Measurements from ENCODE around the gene FBXW4. TPM values are rescaled to one million over a fixed set of nuclear protein-coding genes. Genes with fewer than 3 reads are reported as not detected.
A peak's percentile ranks its signal among the peaks of the same experiment; 100 is the strongest.

The FBXW4 gene
- polyA plus RNA-seq (ENCODE audit: low read depth in 6 of 6), result 10 to 100 TPM in 2 of 6 donors, 1 to 10 TPM in 3, under 1 TPM in 1; 0.50 to 13.8 (median 7.1) TPM

GRCh38 chr10:101694674-101695403 is at the start of gene FBXW4:
TSS of gene FBXW4 (minus strand) at chr10:101695170. CDS start at chr10:101695105, 65 bp downstream.
- H3K4me1 Mint-ChIP-seq, result peaks cover 15 to 35% (median 33%) of the 10 kb centered on the region in 3 donors
- peak within 1 kb of the TSS; percentile 96 to 99 (median 98) for H3K27ac Mint-ChIP-seq
- peak within 1 kb of the TSS; percentile 95 to 98 (median 97) for H3K4me3 Mint-ChIP-seq
- peak; percentile 81 to 83 for ATAC-seq (ENCODE audit: low read depth in 2 of 2)
- no peaks in the 10 kb centered on the region for H3K27me3 Mint-ChIP-seq
- DNase-seq, result peak; percentile 84
- H3K36me3 Mint-ChIP-seq, result no peaks in the 10 kb centered on the region
- no peaks in the 10 kb centered on the region for H3K9me3 Mint-ChIP-seq

DNA sequence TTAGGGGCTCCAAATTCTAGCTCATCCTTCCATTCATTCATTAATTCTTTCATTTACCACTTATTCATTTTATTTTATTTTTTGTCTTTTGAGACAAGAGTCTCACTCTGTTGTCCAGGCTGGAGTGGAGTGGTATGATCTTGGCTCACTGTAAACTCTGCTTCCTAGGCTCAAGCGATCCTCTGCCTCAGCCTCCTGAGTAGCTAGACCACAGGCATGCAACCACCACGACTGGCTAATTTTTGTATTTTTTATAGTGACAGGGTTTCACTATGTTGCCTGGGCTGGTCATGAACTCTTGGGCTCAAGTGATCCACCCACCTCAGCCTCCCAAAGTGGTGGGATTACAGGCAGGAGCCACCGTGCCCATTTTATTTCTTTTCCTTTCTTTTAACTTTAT is 49.3 kb upstream of the FBXW4 start:
- ATAC-seq (ENCODE audit: low read depth in 2 of 2) (no peak), DNase-seq (no peak)
- H3K27ac Mint-ChIP-seq, result no peak overlapping the region
- peaks cover 24 to 55% (median 34%) of the 10 kb centered on the region in 3 donors for H3K27me3 Mint-ChIP-seq
- peaks cover 0 to 2% (median 0%) of the 10 kb centered on the region in 7 donors for H3K9me3 Mint-ChIP-seq
- H3K4me3 Mint-ChIP-seq, result no peak overlapping the region
- H3K36me3 Mint-ChIP-seq, result no peaks in the 10 kb centered on the region
- no peaks in the 10 kb centered on the region for H3K4me1 Mint-ChIP-seq

- ATAC-seq (ENCODE audit: low read depth in 2 of 2), result no peak
These were observed 47.0 kb upstream of the FBXW4 start for GRCh38 chr10:101741938-101742337.

DNA sequence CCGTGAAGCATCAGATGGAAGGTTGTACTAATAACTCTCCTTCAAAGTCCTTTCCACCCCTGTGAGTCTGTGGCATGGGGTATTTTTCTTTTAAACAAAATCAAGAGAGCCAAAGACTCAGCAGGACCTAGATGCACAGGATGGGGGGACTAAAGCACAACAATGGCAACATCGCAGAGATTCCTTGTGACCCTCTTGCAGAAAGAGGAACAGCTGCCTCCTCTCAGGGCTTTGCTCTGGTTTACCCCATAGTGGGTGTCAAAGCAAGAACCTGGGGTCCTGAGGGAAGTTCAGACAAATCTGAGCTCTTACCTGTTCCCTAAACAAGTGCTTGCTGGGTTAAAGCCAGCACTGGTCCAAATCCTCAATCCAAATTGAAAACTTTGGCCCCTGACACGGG is 41.7 kb upstream of the FBXW4 start:
- ATAC-seq (ENCODE audit: low read depth in 2 of 2), result no peak
- H3K9me3 Mint-ChIP-seq, result peaks cover 0 to 2% (median 0%) of the 10 kb centered on the region in 7 donors
- no peak for DNase-seq
- no peak overlapping the region for H3K4me3 Mint-ChIP-seq
- peaks cover 21 to 48% (median 43%) of the 10 kb centered on the region in 3 donors for H3K27me3 Mint-ChIP-seq
- H3K4me1 Mint-ChIP-seq, result no peaks in the 10 kb centered on the region
- no peaks in the 10 kb centered on the region for H3K36me3 Mint-ChIP-seq
- no peak overlapping the region for H3K27ac Mint-ChIP-seq

More at GRCh38 chr10:101741938-101742337, 47.0 kb upstream of the FBXW4 start:
- no peak overlapping the region for H3K27ac Mint-ChIP-seq
- no peaks in the 10 kb centered on the region for H3K4me1 Mint-ChIP-seq
- no peaks in the 10 kb centered on the region for H3K36me3 Mint-ChIP-seq
- no peak for DNase-seq
- peaks cover 0 to 2% (median 0%) of the 10 kb centered on the region in 7 donors for H3K9me3 Mint-ChIP-seq
- peaks cover 24 to 54% (median 33%) of the 10 kb centered on the region in 3 donors for H3K27me3 Mint-ChIP-seq
- no peak overlapping the region for H3K4me3 Mint-ChIP-seq

DNA sequence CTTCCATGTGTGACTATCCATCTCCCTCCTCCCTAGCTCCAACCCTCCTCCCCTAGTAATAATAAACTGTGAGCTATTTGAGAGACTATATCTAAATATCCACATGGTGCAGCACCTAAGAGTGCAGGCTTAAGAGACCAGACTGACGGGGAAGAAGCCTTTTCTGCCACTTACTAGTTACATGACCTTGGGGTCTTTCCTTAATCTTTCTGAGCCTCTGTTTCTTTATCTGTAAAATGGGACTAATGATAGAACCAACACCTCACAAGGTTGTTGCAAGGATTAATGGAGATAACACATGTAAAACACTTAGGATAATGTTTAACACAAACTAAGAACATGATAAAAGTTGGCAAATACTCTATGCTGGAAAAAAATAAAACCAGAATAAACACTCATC is 37.1 kb upstream of the FBXW4 start:
- no peak overlapping the region for H3K4me3 Mint-ChIP-seq

GRCh38 chr10:101726115-101726387 is 31.1 kb upstream of the FBXW4 start:
- Mint-ChIP-seq H3K9me3 (peaks cover 0 to 3% (median 0%) of the 10 kb centered on the region in 7 donors), H3K4me3 (no peak overlapping the region), H3K27me3 (peaks cover 11 to 25% (median 19%) of the 10 kb centered on the region in 3 donors), H3K4me1 (no peaks in the 10 kb centered on the region), H3K36me3 (no peaks in the 10 kb centered on the region), H3K27ac (no peak overlapping the region)
- DNase-seq (no peak), ATAC-seq (ENCODE audit: low read depth in 2 of 2) (no peak)

More for the DNA sequence above, 37.1 kb upstream of the FBXW4 start:
- no peak for DNase-seq
- no peak for ATAC-seq (ENCODE audit: low read depth in 2 of 2)
- no peaks in the 10 kb centered on the region for H3K4me1 Mint-ChIP-seq
- peaks cover 0 to 3% (median 0%) of the 10 kb centered on the region in 7 donors for H3K9me3 Mint-ChIP-seq
- H3K27ac Mint-ChIP-seq, result no peak overlapping the region
- no peaks in the 10 kb centered on the region for H3K36me3 Mint-ChIP-seq
- H3K27me3 Mint-ChIP-seq, result peaks cover 16 to 40% (median 33%) of the 10 kb centered on the region in 3 donors

DNA sequence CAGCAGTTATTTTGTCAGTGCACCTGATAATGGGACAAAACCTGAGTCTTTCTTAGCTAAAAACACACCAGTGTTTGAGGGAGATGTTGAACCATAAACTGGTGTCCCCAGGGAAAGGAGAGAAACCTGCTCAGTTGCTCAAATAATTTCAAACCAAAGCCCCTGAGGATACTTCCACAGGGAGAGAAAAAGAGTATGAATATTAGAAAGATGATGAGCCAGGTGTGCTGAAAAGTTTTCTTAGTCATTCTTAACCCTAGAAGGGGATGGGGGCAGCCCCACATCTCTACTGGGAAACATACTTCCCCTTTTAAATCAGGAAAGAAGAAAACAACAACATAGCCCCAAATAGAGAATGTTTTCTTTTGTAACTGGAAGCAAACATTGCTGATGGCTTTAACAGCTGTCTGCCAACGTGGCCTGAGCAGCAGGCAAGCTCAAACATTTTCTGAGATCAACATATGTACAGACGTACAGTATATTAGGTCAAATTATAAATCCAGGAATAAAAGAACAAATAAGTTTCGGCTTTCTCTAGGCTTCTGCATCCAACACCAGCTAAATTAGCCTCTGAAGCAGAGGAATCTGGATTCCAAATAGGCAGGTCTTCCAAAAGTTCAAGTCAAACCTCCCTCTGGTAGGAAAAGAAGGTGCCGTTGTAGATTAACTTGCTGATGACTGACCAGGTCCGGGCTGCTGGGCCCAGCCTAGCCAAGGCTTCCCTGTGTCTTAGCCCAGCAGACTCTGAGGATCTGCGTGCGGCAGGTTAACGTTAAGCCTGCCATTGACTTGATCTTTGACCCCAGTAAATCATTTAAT is 30.5 kb upstream of the FBXW4 start:
- H3K9me3 Mint-ChIP-seq, result peaks cover 0 to 3% (median 0%) of the 10 kb centered on the region in 7 donors
- no peaks in the 10 kb centered on the region for H3K36me3 Mint-ChIP-seq
- DNase-seq, result no peak
- no peaks in the 10 kb centered on the region for H3K4me1 Mint-ChIP-seq
- no peak overlapping the region for H3K27ac Mint-ChIP-seq
- H3K27me3 Mint-ChIP-seq, result peaks cover 14 to 30% (median 22%) of the 10 kb centered on the region in 3 donors
- no peak overlapping the region for H3K4me3 Mint-ChIP-seq
- ATAC-seq (ENCODE audit: low read depth in 2 of 2), result no peak

DNA sequence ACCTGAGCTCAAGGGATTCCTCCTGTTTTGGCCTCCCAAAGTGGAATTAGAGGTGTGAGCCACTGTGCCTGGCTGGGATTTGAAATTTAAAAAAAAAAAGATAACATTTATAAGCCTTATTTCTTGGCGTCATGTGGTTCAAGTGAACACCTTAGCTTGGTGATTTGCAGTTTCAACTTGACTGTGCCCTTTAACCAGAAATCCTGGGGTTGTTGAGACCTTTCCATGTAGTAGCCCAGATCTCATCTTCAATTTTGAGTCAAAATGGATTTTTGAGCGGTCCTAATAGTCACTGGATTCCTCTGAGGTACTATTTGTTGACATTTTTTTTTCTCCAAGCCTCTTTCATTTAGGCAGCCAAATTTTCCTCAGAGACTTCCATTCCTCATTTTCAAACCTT is 29.5 kb upstream of the FBXW4 start:
- H3K4me3 Mint-ChIP-seq, result no peak overlapping the region
- peaks cover 20 to 40% (median 23%) of the 10 kb centered on the region in 3 donors for H3K27me3 Mint-ChIP-seq
- H3K4me1 Mint-ChIP-seq, result no peaks in the 10 kb centered on the region
- no peak for ATAC-seq (ENCODE audit: low read depth in 2 of 2)
- no peaks in the 10 kb centered on the region for H3K36me3 Mint-ChIP-seq
- DNase-seq, result no peak
- no peak overlapping the region for H3K27ac Mint-ChIP-seq
- no peaks in the 10 kb centered on the region for H3K9me3 Mint-ChIP-seq

GRCh38 chr10:101723176-101723575 is 28.2 kb upstream of the FBXW4 start:
- Mint-ChIP-seq H3K9me3 (no peaks in the 10 kb centered on the region), H3K27ac (no peak overlapping the region), H3K4me3 (peak overlapping the region in 1 of 8 donors; percentile 39), H3K36me3 (no peaks in the 10 kb centered on the region), H3K27me3 (peaks cover 17 to 42% (median 23%) of the 10 kb centered on the region in 3 donors), H3K4me1 (no peaks in the 10 kb centered on the region)
- ATAC-seq (ENCODE audit: low read depth in 2 of 2) (no peak), DNase-seq (no peak)

- no peak overlapping the region for H3K4me3 Mint-ChIP-seq
- DNase-seq, result no peak
- no peaks in the 10 kb centered on the region for H3K36me3 Mint-ChIP-seq
- no peak for ATAC-seq (ENCODE audit: low read depth in 2 of 2)
- H3K27me3 Mint-ChIP-seq, result peaks cover 15 to 44% (median 25%) of the 10 kb centered on the region in 3 donors
- no peaks in the 10 kb centered on the region for H3K9me3 Mint-ChIP-seq
- no peaks in the 10 kb centered on the region for H3K4me1 Mint-ChIP-seq
- H3K27ac Mint-ChIP-seq, result no peak overlapping the region
These were observed 26.8 kb upstream of the FBXW4 start for GRCh38 chr10:101721806-101722205.

DNA sequence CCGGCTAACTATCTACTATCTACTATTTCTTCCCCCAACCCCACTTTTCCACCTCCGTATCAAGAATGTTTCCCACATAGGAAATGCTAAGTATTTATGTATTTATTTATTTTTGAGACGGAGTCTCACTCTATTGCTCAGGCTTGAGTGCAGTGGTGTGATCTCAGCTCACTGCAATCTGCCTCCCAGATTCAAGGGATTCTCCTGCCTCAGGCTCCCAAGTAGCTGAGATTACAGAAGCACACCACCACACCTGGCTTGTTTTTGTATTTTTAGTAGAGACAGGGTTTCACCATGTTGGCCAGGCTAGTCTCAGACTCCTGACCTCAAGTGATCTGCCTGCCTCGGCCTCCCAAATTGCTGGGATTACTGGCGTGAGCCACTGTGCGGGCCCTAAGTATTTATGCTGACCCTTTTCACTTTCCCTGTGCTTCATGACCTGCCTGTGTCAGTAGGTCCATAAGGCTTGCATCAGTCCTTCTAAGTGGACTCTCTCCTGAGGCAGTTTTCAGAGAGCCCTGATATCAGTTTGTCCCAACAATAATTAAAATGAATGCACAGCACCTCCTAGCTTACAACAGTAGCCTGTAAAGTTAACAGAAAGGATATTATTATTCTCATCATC is 25.7 kb upstream of the FBXW4 start:
- Mint-ChIP-seq H3K36me3 (no peaks in the 10 kb centered on the region), H3K4me3 (no peak overlapping the region), H3K9me3 (no peaks in the 10 kb centered on the region), H3K27me3 (peaks cover 15 to 49% (median 30%) of the 10 kb centered on the region in 3 donors), H3K4me1 (no peaks in the 10 kb centered on the region), H3K27ac (peak overlapping the region in 1 of 6 donors; percentile 36)
- no peak for ATAC-seq (ENCODE audit: low read depth in 2 of 2)
- no peak for DNase-seq

- no peaks in the 10 kb centered on the region for H3K4me1 Mint-ChIP-seq
- no peaks in the 10 kb centered on the region for H3K9me3 Mint-ChIP-seq
- H3K4me3 Mint-ChIP-seq, result no peak overlapping the region
- H3K27me3 Mint-ChIP-seq, result peaks cover 15 to 61% (median 31%) of the 10 kb centered on the region in 3 donors
- DNase-seq (no peak), ATAC-seq (ENCODE audit: low read depth in 2 of 2) (no peak)
- no peaks in the 10 kb centered on the region for H3K36me3 Mint-ChIP-seq
- H3K27ac Mint-ChIP-seq, result no peak overlapping the region
These were observed 23.8 kb upstream of the FBXW4 start for GRCh38 chr10:101718690-101719275.
